ENCODE results near the gene CUBN.
"Not testable (repeated sequence)": the region's sequence is repeated elsewhere in the genome, so short reads cannot be mapped to it uniquely, and the experiment has no call there.

The CUBN gene

GRCh38 chr10:17140386-17140761, 10.8 kb upstream of the CUBN start:
- no peak for DNase-seq

DNA sequence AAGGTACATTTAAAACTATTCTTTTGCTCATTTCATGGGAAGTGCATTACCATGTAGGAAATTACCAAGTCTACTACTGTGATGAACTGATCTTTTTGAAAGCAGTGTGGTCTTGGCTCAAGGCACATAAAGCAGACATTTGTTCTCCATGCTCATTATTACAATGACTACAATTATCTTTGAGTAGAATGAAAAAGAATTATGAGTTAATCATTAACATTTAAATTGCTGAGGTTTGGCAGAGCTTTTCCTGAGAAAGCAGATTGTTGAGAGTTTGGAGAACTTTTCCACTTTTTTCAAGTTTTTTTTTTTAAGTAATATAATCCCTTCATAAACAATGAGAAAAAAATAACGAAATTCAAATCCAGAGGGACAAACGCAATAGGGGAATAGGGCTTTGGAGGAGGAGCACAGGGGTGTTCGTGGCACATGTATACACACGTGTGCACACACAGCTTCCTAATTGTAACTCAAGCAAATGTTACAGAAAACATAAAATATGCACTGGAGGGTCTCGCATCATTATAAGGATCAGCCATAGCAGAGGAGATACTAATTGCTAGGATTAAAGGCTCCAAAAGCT, 8.9 kb upstream of the CUBN start:
- DNase-seq = no peak

DNA sequence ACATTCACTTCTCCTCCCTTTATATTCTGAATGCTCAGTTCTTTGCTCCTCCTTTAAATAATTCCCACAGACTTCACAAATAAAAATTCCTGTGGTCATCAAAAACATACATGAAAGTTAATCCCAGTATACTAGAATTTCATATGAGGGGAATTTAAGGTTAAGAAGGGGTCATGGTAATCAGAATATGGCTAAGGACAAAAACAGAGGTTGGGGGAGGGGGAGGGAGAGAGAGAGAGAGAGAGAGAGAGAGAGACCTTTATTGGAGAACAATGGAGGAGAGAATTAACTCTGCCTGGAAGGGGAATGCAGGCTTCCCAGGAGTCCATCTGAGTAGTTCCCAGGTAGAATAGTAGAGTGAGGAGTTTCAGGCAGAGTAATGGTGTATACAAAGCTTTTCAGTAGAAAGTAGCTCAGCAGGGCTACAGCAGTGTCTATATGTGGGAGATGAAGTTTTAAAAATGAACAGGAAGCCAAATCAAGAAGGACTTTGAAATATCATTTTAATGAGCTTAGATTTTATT, 5.2 kb upstream of the CUBN start:
- DNase-seq = no peak

DNA sequence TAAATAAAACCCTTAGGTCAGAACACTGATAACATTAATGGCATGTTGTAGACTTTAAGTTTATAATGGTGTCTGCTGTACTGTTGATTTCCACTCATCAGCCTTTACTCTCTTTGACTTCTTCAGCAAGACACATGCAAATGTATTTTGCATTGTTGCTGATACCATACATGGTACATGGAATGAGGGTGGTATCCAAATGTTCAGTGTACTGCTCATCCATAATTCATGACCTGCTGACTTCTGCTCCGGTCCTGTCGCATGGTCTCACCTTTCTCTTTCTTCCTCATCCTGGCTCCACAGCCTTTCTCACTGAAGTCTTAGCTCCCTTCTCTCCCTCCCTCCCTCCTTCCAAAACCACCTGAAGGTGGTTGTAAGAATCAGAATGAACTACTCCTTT, 4.7 kb upstream of the CUBN start:
- DNase-seq = no peak

DNA sequence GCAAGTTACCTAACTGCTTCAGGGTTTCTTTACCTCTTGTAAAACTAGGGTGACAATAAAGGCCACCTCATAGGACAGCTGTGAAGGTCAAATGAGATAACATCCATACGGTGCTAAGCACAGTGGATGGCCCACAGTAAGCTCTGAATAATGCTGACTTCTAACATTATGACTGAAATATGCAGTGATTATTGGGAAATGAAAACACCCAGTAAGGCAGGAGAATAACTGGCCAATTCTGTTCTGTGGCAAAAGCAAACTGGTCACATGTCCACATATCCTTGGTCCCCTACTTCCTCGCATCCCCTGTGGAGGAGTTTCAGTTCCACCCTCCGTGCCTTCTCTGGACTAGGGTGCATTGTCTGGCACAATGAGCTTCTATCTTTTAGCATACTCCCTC, 1.4 kb downstream of the CUBN start:
- no peak for DNase-seq

DNA sequence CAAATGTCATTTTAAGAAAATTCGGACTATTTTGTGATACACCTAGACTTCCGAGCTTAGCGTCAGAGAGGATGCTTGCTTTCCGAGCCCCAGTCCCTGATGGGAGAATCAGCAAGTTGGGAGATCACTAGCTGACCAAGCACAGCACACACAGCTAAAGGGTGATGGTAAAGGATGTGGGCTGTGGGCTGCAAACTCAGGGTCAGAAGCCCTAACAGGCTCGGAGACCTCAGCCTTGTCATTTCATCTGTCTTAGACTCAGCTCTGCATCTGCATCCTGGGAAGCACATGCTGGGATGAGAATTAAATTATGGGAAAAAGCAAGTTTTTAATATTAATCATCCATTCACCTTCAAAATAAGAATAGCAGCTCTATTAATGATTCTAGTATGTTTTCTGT, 3.3 kb downstream of the CUBN start:
- DNase-seq = no peak

DNA sequence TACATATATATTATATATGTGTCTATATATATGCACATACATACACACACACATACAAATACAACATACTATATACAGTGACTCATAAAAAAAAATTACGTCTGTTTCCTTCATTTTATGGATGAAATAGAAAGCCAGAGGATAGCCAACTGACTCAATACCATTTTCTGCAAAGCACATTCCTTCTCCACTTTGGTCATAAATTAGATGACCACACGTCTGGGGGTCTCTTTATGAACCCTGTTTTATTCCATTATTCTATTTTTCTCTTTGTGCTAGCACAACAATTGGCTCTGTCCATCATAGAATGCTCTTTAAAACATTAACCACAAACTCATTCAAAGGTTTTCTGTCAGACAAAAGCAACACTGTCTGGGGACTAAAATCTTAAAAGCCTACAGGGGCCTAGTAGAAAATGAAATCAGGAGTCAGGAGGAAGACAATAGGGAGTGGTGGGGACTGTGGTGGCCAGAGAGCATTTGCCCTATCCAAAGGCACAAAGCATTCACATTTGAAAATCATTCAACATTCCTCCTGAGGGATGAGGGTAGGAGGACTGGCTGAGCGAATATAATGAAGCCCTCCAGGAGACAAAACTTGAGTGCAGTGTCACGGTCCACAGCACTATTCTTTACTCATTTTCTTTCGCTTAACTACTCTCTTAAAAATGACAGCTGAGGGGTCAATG, 4.3 kb downstream of the CUBN start:
- no peak for DNase-seq

DNA sequence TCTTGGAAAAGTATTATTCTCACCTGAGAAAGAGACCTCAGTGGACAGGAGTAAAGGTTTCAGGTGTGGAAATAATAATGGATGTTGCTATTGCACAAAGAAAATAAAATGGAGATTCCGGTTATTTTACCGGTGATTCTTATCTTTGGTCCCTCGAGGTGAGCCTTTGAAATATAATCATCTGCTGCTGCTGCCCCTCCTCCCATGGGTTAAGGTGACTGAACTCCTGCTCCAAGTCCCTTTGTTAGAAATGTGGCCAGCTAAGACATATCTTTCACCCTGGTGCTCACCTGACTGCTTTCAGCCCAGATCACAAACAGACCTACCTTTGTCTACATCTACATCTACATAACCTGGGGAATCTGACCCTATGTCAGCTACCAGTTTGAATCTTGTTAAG, 5.7 kb downstream of the CUBN start:
- no peak for DNase-seq

- no peak for DNase-seq
These were observed 6.6 kb downstream of the CUBN start for GRCh38 chr10:17122726-17123661.

GRCh38 chr10:17122052-17122451, 7.6 kb downstream of the CUBN start:
- no peak for DNase-seq

- no peak for DNase-seq
These were observed 8.9 kb downstream of the CUBN start for GRCh38 chr10:17120694-17121093.

- DNase-seq = no peak
These were observed 9.8 kb downstream of the CUBN start for GRCh38 chr10:17119845-17120244.

GRCh38 chr10:17116193-17116592, 13.4 kb downstream of the CUBN start:
- DNase-seq = no peak

- DNase-seq = no peak
These were observed 13.9 kb downstream of the CUBN start for GRCh38 chr10:17115683-17116082.

- not testable (repeated sequence) for DNase-seq
These were observed 14.7 kb downstream of the CUBN start for GRCh38 chr10:17114878-17115444.

DNA sequence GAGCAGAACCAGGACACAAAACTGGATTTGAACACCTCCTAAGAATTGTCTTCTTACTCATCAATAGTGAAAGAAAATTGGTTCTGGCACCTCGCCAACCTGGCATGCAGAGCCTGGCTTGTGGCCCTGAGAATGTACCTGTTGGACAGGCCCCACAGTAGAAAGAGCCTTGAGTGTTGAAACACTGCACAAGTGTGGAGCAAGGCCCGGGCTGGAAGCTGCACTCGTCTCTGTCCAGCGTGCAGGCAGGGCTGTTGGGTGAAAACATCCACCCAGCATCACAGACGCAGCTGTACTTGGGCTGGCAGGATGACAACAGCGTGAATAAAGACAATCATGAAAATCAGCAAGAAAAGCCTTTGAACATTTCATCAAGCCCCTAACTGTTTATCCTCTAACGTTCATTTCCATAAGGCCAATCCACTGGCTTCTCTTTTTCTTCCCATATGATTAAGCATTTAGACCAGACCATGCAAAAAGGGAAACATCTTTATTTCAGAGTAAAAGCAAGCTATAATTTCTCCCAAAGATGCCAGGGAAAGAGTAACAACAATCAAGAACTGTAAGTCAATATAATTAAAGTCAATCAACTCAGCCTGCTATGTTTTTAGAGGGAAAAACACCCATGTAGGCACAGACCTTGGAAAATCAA, 15.6 kb downstream of the CUBN start:
- DNase-seq = no peak

DNA sequence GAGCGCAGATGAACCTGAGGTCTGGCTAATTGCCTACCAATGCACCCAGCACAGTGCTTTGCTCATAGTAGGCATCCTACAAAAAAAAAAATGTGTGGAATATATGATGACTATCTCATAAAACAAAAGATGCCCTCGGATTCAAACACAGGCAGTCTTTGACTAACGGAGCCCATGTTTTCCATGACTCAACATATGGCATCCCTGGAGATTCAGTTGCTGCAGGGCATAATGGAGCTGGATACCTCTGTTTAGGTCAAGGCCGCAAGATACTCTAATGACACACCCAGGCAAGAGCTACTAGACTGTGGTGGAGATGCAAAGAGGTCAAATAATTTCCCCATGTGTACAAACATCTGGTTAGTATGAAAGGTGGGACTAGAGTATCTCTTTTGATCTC, 16.3 kb downstream of the CUBN start:
- DNase-seq = no peak

- DNase-seq = no peak
These were observed 17.0 kb downstream of the CUBN start for GRCh38 chr10:17112566-17112965.

DNA sequence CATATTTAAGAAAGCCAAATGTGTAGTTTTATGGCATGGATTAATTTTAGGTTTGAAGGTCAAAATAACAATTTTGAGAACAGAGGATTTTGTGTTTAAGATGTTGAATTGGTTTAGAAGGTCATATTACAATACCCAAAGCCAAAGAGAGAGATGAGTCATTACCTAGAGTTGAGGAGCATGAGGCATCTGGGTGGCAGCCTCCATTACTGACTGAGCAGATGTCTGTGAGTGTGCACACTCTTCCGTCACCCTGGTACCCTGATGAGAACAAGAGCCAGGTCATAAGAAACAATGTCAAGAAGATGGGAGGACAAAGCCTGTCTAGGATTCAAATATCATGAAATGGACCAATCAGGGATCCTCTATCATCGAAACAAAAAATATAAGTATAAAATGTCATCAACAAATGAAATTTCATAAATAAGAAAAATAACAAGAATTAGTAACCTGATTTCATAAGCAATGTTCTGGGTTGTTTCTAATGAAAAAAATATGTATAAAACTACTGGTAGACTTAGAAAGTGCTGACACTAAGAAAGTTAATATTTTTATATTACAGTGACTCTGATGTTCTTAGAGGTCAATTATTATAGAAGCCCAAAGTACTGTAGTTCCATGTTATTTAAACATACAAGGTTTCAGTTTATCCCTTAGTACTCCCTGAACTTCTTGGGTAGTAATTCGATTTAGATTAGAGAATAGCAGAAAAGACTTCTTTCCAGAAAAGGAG, 20.0 kb downstream of the CUBN start:
- no peak for DNase-seq

- DNase-seq = no peak
These were observed 20.6 kb downstream of the CUBN start for GRCh38 chr10:17109046-17109445.

DNA sequence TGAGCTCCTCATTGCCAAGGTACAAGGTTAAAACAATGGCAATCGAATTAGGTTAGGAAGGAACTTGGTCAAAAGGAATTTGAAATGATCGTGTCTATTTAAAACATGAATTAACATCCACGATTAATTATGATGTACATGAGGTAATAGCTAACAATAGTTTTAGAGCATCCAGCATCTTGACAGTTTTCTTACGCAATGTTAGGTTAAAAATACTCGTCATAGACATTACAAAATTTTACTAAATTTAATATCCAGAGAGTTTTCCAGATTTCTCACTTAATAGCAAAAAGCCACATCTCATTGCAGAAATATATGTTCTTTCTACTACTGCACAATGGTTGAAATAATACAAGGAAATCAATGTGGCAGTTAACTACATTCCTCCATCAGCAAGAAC, 22.6 kb downstream of the CUBN start:
- DNase-seq = no peak

DNA sequence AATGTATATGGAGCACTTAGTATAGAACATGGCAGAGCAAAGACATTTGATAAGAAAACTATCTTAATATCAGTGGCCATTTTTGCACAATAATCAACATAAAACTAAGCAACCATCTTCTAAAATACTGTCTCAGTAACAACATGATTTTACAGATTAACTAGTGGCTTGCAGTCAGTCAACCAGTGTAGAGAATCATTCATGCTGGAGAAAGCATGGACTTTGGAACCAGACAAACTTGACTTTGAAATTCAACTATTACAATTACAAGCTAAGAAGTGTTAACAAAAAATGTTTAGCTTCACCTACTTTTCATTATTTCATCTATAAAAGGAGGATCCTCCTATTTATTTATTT, 27.7 kb downstream of the CUBN start:
- no peak for DNase-seq

Measured in stimulated activated CD4-positive, alpha-beta T cell treated with anti-CD3 and anti-CD28 coated beads, Interleukin-12 subunit alpha, Interleukin-12 subunit beta, amount 100 ng/mL, for 4 hours (primary cell).